ENCODE results near the gene ADAM12. TPM values are rescaled to one million over a fixed set of nuclear protein-coding genes. Genes with fewer than 3 reads are reported as not detected.

The ADAM12 gene
- total and polyA plus RNA-seq, 10 of the 15 experiments (the other 5 are each of a cell fraction or from before 2014, with no cell fraction given): under 0.01 to 0.62 (median 0.04) TPM; not detected in 5

DNA sequence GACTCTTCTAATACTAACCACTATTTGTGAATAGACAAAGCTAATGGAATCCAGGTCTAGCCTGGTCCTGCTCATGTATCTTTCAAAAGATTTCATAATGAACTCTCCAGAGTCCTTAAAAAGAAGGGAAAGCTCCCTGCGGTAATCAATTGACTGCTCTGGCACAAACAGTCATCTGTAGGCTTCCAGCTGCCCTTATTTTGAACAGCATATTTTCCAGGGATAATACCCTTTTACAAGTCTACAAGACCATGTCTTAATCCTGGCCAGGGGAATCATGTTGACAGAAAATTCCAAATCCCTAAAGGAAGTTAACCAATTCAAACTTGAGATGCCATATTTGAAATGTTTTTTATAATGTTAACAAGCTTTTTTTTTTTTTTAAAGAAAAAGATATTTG, 34.6 kb downstream of the ADAM12 start:
- Histone ChIP-seq H3K9ac (ENCODE audit: control insufficient read depth, insufficient read depth, low read length) (no peak overlapping the region), H3K27me3 (replicated peaks in 1 of 2; ENCODE audit: control insufficient read depth in 2 of 2, insufficient read depth in 2 of 2, low read length in 1 of 2) (no peaks in the 10 kb centered on the region), H3K79me2 (ENCODE audit: control insufficient read depth, insufficient read depth, low read length) (no peaks in the 10 kb centered on the region), H3K4me2 (ENCODE audit: control insufficient read depth, insufficient read depth) (no peak overlapping the region), H3K9me3 (replicated peaks; ENCODE audit: control insufficient read depth, insufficient read depth, low read length) (no peaks in the 10 kb centered on the region), H3K4me1 (ENCODE audit: control insufficient read depth, insufficient read depth, low read length) (no peaks in the 10 kb centered on the region), H3K36me3 (ENCODE audit: control insufficient read depth in 2 of 2, insufficient read depth in 2 of 2, low read length in 1 of 2) (no peaks in the 10 kb centered on the region), H4K20me1 (ENCODE audit: control insufficient read depth, insufficient read depth) (no peaks in the 10 kb centered on the region), H3K4me3 (no peak overlapping the region), H2AFZ (ENCODE audit: control insufficient read depth, low read depth, low read length) (no peak overlapping the region), H3K27ac (ENCODE audit: control insufficient read depth, insufficient read depth) (no peak overlapping the region)
- ChIA-PET SMC1A (ENCODE audit: uncharacterized antibody, unreplicated experiment) (no interaction called here), RAD21 (ENCODE audit: unreplicated experiment) (no interaction called here), POLR2A (no interaction called here), CTCF (no interaction called here)
- BruUV-seq (replicated peaks): no TSS peak
- TF ChIP-seq, protein P1, sequence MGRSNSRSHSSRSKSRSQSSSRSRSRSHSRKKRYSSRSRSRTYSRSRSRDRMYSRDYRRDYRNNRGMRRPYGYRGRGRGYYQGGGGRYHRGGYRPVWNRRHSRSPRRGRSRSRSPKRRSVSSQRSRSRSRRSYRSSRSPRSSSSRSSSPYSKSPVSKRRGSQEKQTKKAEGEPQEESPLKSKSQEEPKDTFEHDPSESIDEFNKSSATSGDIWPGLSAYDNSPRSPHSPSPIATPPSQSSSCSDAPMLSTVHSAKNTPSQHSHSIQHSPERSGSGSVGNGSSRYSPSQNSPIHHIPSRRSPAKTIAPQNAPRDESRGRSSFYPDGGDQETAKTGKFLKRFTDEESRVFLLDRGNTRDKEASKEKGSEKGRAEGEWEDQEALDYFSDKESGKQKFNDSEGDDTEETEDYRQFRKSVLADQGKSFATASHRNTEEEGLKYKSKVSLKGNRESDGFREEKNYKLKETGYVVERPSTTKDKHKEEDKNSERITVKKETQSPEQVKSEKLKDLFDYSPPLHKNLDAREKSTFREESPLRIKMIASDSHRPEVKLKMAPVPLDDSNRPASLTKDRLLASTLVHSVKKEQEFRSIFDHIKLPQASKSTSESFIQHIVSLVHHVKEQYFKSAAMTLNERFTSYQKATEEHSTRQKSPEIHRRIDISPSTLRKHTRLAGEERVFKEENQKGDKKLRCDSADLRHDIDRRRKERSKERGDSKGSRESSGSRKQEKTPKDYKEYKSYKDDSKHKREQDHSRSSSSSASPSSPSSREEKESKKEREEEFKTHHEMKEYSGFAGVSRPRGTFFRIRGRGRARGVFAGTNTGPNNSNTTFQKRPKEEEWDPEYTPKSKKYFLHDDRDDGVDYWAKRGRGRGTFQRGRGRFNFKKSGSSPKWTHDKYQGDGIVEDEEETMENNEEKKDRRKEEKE (IDR thresholded peaks at IDR 0.05): no peak
- TF ChIP-seq CUX1 (IDR thresholded peaks at IDR 0.05; ENCODE audit: insufficient replicate concordance, low read depth, low read length) (no peak), NFIC (IDR thresholded peaks at IDR 0.05; ENCODE audit: low read depth, low read length) (no peak), GABPA (IDR thresholded peaks at IDR 0.05; ENCODE audit: low read depth) (no peak), TAF1 (IDR thresholded peaks at IDR 0.05; ENCODE audit: borderline replicate concordance, low read depth, low read length) (no peak), ASH2L (IDR thresholded peaks at IDR 0.05; ENCODE audit: borderline replicate concordance, low read depth) (no peak), IRF5 (IDR thresholded peaks at IDR 0.05; ENCODE audit: borderline replicate concordance) (no peak), NR2C1 (IDR thresholded peaks at IDR 0.05) (no peak)
- TF ChIP-seq, protein P2, sequence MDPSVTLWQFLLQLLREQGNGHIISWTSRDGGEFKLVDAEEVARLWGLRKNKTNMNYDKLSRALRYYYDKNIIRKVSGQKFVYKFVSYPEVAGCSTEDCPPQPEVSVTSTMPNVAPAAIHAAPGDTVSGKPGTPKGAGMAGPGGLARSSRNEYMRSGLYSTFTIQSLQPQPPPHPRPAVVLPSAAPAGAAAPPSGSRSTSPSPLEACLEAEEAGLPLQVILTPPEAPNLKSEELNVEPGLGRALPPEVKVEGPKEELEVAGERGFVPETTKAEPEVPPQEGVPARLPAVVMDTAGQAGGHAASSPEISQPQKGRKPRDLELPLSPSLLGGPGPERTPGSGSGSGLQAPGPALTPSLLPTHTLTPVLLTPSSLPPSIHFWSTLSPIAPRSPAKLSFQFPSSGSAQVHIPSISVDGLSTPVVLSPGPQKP (IDR thresholded peaks at IDR 0.05; ENCODE audit: low read depth, low read length): no peak
- 55% methylated on average over 1 of the region's 1 CpG for WGBS (ENCODE audit: insufficient coverage, insufficient replicate concordance, low lambda C conversion rate, missing lambda C conversion rate)
- in situ Hi-C loops (cut with MboI): no loop called here
- FAIRE-seq (no peak), ATAC-seq (no peak), DNase-seq (ENCODE audit: low read depth, low spot score) (no peak)
- intact Hi-C loops (cut with micrococcal nuclease; ENCODE audit: unreplicated experiment): no loop called here

Data from GM12878 (cell line).